ENCODE measurements around the gene TRAF1. TPM values are rescaled to one million over a fixed set of nuclear protein-coding genes. Genes with fewer than 3 reads are reported as not detected.

Gene TRAF1
- total RNA-seq, 1 experiment from 2014 or later: 1.7 TPM

DNA sequence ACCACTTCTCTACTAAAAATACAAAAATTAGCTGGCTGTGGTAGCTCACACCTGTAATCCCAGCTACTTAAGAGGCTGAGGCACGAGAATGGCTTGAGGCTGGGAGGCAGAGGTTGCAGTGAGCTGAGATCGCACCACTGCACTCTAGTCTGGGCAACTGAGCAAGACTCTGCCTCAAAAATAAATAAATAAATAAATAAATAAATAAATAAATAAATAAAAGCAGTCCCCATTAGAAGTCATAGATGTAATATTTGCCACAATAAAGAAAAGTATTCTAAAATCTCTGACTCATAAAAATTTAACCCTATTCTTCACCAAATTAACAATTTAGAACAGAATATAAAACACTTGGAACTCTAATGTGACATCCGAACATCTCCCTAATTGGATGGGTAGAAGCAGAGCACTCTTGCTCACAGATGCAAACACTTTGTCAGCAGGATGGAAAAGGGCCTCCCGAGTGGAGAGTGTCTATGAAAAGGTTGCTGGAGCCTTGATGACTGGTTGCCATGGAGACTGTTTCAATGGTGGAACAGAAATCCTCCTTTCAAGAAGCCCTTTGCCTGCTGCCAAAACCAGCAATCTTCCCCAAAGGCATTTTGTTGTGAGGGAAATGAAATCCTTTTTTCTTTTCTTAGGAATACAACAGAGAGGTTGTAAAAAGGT is 38.9 kb upstream of the TRAF1 start:
- Histone ChIP-seq H2AFZ (ENCODE audit: low read depth, low read length, poor library complexity, severe bottlenecking) (no peak overlapping the region), H3K4me2 (ENCODE audit: low read length) (no peak overlapping the region), H3K9me2 (ENCODE audit: insufficient read depth) (no peaks in the 10 kb centered on the region), H3K79me2 (ENCODE audit: insufficient read depth, low read length) (no peaks in the 10 kb centered on the region), H3K27me3 (ENCODE audit: insufficient read depth, low read length) (no peaks in the 10 kb centered on the region), H3K4me1 (ENCODE audit: control insufficient read depth in 1 of 2, insufficient read depth in 2 of 2, low read length in 2 of 2) (no peaks in the 10 kb centered on the region), H3K4me3 (replicated peaks in 1 of 2; ENCODE audit: low read depth in 1 of 2, low read length in 2 of 2) (no peak overlapping the region), H3K27ac (ENCODE audit: low read depth, low read length) (no peak overlapping the region), H4K20me1 (ENCODE audit: insufficient read depth) (no peaks in the 10 kb centered on the region), H3K9me3 (ENCODE audit: control insufficient read depth in 1 of 2, insufficient read depth in 1 of 2, low read depth in 1 of 2, low read length in 2 of 2) (no peaks in the 10 kb centered on the region), H3K9ac (ENCODE audit: low read length) (no peak overlapping the region), H3K36me3 (ENCODE audit: control insufficient read depth in 1 of 2, insufficient read depth in 2 of 2, low read length in 2 of 2) (no peaks in the 10 kb centered on the region)
- intact Hi-C loops (cut with micrococcal nuclease): no loop called here
- no TSS peak for BruUV-seq (replicated peaks)
- ATAC-seq: no peak
- DNase-seq (ENCODE audit: low read depth, low spot score): no peak
- CTCF ChIA-PET: interaction anchor here (1.5 to 2.0 kb wide), 2 partner anchors 16 kb away, joined by 6 to 15 read pairs; no protein-coding TSS in a partner anchor
- POLR2A ChIA-PET: no interaction called here
- RAD21 ChIA-PET (ENCODE audit: low non-redundant PET in 1 of 2, low total read pairs in 2 of 2, uncharacterized antibody in 2 of 2, unreplicated experiment in 2 of 2): interaction anchor here in 1 of 2 experiments (0.6 kb wide), 1 partner anchor 189 kb away, joined by 3 read pairs; no protein-coding TSS in a partner anchor
- TF ChIP-seq, protein P1, sequence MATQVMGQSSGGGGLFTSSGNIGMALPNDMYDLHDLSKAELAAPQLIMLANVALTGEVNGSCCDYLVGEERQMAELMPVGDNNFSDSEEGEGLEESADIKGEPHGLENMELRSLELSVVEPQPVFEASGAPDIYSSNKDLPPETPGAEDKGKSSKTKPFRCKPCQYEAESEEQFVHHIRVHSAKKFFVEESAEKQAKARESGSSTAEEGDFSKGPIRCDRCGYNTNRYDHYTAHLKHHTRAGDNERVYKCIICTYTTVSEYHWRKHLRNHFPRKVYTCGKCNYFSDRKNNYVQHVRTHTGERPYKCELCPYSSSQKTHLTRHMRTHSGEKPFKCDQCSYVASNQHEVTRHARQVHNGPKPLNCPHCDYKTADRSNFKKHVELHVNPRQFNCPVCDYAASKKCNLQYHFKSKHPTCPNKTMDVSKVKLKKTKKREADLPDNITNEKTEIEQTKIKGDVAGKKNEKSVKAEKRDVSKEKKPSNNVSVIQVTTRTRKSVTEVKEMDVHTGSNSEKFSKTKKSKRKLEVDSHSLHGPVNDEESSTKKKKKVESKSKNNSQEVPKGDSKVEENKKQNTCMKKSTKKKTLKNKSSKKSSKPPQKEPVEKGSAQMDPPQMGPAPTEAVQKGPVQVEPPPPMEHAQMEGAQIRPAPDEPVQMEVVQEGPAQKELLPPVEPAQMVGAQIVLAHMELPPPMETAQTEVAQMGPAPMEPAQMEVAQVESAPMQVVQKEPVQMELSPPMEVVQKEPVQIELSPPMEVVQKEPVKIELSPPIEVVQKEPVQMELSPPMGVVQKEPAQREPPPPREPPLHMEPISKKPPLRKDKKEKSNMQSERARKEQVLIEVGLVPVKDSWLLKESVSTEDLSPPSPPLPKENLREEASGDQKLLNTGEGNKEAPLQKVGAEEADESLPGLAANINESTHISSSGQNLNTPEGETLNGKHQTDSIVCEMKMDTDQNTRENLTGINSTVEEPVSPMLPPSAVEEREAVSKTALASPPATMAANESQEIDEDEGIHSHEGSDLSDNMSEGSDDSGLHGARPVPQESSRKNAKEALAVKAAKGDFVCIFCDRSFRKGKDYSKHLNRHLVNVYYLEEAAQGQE (IDR thresholded peaks at IDR 0.05; ENCODE audit: low read depth): no peak
- TF ChIP-seq JUND (IDR thresholded peaks at IDR 0.05) (no peak), POLR2A (IDR thresholded peaks at IDR 0.05; ENCODE audit: borderline replicate concordance, extremely low read depth, insufficient read depth, insufficient read length) (no peak), CEBPB (IDR thresholded peaks at IDR 0.05; ENCODE audit: low read depth) (no peak), SIN3A (IDR thresholded peaks at IDR 0.05; ENCODE audit: low read depth) (no peak), ZFX (IDR thresholded peaks at IDR 0.05) (no peak), CBX3 (IDR thresholded peaks at IDR 0.05; ENCODE audit: low read depth) (no peak), EZH2phosphoT487 (IDR thresholded peaks at IDR 0.05; ENCODE audit: borderline replicate concordance) (no peak), POLR2AphosphoS5 (IDR thresholded peaks at IDR 0.05; ENCODE audit: low read depth, low read length) (no peak), RAD21 (IDR thresholded peaks at IDR 0.05; ENCODE audit: low read depth) (no peak), TCF7L2 (IDR thresholded peaks at IDR 0.05; ENCODE audit: borderline replicate concordance, extremely low read depth, insufficient read depth, insufficient read length) (no peak)
- TF ChIP-seq, protein P2, sequence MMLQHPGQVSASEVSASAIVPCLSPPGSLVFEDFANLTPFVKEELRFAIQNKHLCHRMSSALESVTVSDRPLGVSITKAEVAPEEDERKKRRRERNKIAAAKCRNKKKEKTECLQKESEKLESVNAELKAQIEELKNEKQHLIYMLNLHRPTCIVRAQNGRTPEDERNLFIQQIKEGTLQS (IDR thresholded peaks at IDR 0.05): no peak
